C4-2B (cell line): Measurements from ENCODE around the gene OPCML.

Experiments used
- H3K27ac ChIP-seq: fragments of 450-650 bp; 2 replicates; pipeline ENCODE4 v1.5.1; 2017
- ZFX ChIP-seq: fragments of 450-650 bp; IDR thresholded peaks from 2 replicates; pipeline ENCODE4 v1.6.1; 2017
- TF ChIP-seq, protein P1 (sequence below): fragments of 450-650 bp; conservative IDR thresholded peaks from 2 replicates; pipeline ENCODE4 v1.5.1; 2017; ENCODE audit warnings: mild to moderate bottlenecking

The OPCML gene

DNA sequence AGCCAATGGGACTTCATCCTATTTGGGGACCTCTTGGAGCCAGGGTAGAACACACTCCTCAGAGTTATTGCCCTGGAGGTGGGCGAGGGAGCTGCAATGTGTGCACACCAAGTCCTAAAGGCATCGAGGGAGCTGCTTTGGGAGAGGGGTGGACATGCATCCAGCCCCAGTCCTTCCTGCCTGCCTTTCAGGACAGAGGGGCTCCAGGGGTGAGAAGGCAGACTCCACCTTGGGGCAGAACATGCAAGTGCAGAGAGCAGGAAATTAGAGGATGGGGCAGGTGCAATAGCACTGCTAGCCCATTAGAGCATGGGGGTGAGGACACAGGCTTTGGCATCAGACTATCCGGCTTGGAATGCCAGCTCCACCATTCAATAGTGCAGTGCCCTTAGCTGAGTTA, 288.5 kb downstream of the OPCML start:
- no peak overlapping the region for H3K27ac ChIP-seq
- TF ChIP-seq, protein P1, sequence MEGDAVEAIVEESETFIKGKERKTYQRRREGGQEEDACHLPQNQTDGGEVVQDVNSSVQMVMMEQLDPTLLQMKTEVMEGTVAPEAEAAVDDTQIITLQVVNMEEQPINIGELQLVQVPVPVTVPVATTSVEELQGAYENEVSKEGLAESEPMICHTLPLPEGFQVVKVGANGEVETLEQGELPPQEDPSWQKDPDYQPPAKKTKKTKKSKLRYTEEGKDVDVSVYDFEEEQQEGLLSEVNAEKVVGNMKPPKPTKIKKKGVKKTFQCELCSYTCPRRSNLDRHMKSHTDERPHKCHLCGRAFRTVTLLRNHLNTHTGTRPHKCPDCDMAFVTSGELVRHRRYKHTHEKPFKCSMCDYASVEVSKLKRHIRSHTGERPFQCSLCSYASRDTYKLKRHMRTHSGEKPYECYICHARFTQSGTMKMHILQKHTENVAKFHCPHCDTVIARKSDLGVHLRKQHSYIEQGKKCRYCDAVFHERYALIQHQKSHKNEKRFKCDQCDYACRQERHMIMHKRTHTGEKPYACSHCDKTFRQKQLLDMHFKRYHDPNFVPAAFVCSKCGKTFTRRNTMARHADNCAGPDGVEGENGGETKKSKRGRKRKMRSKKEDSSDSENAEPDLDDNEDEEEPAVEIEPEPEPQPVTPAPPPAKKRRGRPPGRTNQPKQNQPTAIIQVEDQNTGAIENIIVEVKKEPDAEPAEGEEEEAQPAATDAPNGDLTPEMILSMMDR: no peak
- TF ChIP-seq ZFX: no peak

DNA sequence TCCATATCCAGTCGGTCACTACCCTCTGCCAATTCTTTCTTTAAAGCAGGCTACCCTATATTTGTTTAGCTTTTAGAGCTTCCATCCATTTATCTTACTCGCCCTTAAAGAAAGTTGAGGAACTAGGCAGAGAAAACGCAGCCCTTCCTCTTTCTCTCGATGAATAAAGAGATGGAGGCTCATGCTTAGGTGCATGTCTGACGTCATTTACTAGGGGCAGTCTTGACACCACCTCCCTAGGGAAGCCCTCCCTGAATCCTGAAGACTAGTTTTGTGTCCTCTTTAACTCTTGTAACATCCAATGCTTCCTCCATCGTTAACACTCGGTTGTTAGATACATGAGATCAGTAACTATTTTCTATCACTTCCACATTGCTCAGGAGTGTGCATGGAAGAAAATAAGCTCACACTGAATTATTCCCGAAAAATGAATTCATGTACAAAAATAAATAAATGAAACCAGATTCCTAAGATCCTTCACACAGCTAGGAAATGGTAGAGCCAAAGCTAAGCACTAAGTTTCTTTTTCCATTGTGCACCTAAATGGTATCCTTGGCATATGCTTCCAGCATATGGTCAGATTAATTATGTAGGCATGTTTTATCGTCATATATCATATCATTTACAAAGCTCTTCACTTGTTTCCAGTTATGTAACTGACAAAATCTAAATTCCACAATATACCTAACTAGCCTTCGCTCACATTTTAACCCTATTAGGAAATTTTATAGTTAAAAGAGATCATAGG, 291.2 kb downstream of the OPCML start:
- H3K27ac ChIP-seq: no peak overlapping the region
- no peak for TF ChIP-seq ZFX
- TF ChIP-seq, protein P1: no peak

DNA sequence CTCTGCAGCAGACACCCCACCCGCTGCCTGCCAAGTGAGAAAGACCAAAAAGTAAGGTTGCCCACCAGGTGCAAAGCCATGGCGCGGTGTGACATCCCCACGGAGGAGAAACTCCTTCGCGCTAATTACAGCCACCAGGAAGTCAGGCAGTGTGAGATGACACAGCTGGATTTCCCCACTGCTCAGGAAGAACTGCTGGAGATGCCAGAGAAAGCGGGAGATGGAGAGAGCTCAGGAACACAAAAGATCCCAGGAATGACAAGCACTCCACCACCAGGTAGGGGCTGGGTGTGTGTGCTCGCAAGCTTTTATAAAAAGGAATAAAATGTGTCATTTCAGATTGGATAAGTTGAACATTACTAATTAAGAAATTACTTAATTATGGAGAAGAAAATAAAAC, 292.7 kb downstream of the OPCML start:
- TF ChIP-seq ZFX: no peak
- TF ChIP-seq, protein P1: no peak
- no peak overlapping the region for H3K27ac ChIP-seq

DNA sequence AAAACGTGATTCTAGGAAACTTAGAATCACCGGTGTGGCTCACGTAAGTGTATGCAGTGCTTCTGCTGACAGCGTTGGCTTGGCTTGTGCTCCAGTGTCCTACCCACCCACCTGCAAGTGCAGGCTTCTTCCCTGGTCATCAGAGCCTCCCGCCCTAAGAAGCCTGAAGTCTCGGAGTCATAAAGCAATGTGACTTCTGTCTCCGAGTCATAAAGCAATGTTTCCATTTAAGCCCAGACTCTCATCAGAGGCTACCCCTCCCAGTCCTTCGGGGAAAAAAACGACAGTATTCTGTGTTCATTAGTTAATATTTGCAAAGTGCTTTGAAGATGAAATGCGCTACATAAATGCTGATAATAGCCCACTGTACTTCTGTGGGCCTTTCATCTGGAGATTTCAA, 293.8 kb downstream of the OPCML start:
- TF ChIP-seq, protein P1: no peak
- no peak for TF ChIP-seq ZFX
- no peak overlapping the region for H3K27ac ChIP-seq

DNA sequence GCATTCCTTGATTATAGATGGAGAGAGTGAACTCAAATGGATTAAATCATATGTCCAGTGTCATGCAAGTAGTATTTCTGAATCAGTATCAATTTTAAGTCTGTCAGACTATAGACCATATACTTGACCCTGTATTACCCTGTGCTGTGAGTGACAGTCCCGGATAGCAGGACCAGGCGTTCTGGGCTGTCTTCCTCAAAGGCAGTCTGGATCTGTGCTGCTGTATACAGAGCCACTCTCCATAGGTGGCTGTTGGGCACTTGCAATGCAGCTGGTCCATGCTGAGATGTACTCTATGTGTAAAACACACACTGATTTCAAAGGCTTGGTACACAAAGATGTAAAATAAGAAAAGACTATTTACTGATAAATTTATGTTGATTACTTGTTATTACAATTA, 294.3 kb downstream of the OPCML start:
- TF ChIP-seq ZFX: no peak
- TF ChIP-seq, protein P1: no peak
- no peak overlapping the region for H3K27ac ChIP-seq

DNA sequence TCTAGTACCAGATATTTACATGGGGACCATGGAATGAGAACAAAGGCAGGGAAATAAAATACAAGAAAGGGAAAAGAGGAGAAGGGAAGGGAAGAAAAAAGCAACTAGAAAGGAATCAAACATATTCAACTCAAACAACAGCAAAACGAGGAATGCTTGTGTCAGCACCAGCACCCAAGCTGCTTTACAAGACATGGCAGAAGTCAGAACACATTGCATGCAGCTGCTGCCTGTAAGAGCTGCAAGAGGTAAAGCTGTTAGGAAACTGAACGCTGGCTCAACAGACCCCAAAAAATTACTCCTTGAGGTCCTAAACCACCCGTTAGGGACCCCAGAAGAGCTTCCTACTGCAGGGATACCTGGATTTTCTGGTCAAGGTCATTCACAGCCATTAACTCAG, 296.9 kb downstream of the OPCML start:
- TF ChIP-seq ZFX: no peak
- TF ChIP-seq, protein P1: no peak
- H3K27ac ChIP-seq: no peak overlapping the region

DNA sequence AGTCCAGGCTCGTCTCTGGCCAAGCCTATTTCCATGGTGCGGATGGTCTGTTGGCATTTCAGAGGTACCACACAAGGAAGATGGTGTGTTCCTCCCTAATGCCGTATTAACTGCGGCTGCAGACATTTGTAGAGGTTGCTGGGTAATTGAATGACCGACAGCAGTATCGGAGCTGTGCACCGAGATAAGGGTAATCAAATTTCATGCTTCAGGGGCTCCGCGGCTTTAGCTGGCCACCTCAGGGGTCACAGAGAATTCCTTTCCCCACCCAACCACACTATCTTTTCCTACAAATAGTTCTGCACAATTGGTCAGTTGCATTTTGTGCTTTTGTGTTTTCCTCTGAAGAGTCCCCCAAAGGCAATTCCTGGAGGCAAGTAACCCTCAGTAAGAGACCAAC, 297.4 kb downstream of the OPCML start:
- TF ChIP-seq, protein P1: no peak
- no peak for TF ChIP-seq ZFX
- no peak overlapping the region for H3K27ac ChIP-seq
